ENCODE data around the gene SCAMP4.
A peak's percentile ranks its signal among the peaks of the same experiment; 100 is the strongest.
"Not testable (repeated sequence)": the region's sequence is repeated elsewhere in the genome, so short reads cannot be mapped to it uniquely, and the experiment has no call there.

SCAMP4 gene

DNA sequence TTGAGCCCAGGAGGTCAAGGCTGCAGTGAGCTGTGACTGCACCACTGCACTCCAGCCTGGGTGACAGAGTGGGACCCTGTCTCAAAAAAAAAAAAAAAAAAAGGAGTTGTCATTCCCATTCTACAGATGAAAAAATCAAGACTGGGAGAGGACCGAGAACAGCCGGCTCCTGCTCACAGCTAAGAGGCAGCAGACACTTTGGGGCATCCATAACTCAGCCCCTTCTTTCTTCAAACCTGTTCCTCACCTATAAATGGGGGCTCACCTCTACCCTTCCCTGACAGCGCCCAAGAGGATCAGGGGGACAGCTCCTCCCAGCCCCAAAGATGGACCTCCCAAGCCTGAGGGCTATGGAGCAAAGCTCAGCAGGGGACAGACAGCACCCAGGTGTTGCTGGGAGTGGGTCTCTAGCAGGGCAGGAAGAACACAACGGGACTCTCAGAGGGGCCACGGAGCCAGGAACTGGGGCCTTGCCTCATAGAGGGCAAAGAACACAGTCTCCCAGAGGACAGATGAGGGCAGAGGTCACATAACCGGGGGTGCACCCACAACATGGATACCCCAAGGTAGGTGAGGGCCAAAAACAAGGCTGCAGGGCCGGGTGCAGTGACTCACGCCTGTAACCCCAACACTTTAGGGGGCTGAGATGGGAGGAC lies 38.4 kb upstream of the SCAMP4 start:
- no peak for DNase-seq

DNA sequence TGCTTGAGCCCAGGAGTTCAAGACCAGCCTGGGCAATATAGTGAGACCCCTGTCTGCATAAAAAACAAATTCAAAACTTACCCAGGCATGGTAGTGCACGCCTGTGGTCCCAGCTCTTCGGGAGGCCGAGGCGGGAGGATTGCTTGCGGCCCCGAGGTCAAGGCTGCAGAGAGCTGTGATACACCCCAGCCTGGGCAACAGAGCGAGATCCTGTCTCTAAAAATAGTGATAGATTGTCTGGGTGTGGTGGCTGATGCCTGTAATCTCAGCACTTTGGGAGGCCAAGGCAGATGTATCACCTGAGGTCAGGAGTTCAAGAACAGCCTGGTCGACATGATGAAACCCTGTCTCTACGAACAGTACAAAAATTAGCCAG lies 37.9 kb upstream of the SCAMP4 start:
- DNase-seq = no peak

DNA sequence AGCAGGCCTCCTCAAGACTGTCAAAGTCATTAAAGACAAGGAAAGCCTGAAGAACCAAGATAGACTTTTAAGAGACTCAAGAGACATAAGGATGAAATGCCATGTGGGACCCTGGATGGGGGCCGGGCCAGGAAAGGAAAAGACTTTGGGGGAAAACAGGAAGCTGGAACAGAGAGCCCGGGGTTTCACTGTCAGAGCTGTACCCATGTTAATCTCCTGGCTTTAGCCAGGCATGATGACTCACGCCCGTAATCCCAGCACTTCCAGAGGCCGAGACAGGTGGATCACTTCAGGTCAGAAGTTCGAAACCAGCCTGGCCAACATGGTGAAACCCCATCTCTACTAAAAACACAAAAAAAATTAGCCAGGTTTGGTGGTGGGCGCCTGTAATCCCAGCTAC lies 36.2 kb upstream of the SCAMP4 start:
- no peak for DNase-seq

DNA sequence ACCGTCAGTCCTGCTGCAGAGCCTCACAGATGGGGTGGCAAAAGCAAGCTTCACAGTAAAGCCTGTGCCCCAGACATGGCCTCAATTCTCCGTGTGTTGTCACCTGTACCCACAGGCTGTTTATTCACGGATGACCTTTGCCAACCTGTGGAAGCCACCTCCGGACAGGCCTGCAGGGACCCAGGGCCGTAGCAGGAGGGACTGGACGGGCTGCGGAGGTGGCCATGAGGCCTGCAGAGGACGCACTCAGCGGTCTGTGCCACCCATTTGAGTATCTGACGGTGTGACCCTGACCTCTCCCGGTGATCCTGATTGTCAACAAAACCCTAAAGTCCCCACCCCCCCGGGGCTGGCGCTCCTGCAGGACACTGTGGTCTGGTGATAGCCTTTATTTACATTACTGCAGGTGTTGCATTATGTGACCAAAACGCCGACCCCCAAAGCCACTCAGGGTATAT lies 34.0 kb upstream of the SCAMP4 start:
- DNase-seq = no peak

DNA sequence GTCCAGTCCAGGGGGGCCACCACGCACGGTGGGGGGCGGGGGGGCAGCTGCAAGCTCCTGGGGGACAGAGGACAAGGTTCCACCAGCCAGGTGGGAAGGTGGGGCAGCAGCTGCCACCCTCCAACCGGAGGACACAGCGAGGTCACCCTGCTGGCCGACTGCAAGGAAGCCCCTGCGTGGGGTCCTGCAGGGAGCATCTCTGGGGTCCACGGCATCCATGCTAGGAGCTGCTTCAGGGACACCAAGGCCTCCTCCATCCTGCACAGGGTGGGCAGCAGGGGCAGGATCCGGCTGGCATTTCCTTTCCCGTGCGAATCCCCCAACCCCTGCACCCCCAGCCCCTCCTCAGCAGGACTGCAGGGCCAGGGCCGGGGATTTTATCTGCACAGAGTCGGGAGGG lies 33.6 kb upstream of the SCAMP4 start:
- no peak for DNase-seq

DNA sequence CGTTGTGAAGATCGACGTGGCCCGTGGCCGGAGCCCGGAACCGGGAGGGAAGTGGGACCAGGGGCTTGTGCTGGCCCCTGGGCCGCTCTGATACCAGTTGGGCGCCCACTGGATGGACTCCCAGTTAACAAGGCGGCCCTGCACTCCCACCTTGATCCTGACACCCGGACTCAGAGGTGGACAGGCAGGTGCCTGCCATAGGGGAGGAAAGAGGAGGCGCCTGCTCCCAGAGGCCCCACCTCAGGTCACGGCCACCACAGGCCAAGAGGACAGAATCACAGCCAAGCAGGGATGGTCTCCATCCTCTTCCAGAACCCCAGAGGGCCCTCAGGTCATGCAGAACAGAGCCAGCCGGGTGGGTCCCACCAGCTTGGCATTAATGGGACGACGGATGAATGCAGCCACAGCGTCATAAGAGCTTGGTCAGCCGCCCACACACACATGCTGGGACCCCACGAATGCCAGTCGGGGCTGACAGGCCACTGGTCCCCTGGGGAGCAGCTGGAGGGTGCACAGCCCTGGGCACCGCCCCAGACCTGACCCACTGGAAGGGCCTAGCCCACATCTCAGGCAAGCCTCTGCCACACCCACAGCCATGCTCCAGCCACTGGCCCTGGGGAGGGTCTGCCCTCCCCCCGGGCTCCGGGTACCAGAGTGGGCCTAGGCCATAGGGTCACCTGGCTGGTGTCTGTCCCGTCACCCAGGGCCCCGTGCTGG lies 32.2 kb upstream of the SCAMP4 start:
- no peak for DNase-seq

DNA sequence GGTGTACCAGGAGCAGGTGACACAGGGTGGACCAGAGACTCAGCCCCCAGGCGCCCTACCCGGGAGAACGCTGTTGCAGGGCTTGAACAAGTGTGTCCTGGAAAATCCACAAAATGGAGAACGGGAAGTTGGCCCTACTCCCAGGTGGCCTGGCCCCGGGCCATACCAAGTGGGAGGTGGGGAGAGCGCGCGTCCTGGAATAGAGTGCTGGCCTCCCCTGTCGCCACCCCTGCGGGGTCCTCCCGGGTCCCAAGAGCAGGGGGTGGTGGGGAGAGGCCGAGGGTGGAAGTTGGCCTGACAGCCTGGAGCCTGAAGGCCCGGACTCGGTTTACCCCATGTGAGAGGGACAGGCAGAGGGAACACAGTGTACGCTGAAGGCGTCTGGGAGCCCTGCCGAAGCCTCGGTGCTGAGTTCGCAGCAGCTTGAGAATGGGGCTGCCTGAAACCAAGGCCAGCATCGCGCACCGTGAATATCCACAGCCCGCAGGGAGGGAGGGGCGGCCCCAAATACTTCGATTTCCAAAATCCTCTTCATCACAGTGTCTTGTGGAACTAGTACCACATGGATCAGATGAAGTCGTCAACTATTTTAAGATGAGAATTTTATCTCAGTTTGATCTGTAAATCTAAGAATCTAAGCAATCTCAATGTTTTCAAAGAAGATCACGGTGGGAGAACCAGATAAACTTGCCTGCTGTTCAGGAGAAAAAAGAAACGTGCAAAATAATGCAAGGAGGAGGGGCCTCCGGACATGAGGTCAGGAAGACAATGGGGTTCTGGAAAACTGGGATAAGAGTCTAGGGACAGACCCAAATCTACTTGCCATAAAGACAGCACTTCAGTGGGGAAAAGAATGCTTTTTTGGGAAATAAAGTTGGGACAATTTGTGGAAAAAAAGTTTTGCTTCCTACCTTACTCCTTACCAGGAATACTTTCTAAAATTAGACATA lies 31.4 kb upstream of the SCAMP4 start:
- DNase-seq = no peak

DNA sequence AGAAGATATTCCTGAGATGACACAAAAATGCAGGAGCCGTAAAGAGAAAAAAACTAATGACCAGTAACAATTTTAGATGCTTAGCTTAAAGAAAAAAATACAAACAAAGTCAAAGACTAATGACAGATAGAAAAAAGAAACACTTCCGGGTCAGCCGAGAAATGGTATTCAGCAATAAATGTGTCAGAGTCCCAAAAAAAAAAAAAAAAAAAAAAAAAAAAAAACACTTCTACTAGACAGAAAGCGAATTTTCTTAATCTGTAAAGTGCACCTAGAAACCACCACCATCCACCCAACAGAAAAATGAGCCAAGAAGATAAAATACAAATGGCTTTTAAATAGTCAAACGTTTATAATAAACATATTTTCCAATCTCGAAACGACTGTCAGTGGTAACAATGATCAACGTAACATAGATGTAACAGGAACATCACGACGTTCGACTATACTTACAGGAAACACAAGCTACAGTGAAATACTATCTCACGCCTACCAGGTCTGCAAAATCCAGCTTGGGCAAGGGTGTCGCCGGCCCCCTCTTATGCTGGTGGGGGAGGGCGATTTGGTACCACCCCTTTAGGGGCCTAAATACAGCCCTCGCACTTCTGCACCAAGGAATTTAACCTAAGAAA lies 30.5 kb upstream of the SCAMP4 start:
- peak; percentile 43 for DNase-seq

DNA sequence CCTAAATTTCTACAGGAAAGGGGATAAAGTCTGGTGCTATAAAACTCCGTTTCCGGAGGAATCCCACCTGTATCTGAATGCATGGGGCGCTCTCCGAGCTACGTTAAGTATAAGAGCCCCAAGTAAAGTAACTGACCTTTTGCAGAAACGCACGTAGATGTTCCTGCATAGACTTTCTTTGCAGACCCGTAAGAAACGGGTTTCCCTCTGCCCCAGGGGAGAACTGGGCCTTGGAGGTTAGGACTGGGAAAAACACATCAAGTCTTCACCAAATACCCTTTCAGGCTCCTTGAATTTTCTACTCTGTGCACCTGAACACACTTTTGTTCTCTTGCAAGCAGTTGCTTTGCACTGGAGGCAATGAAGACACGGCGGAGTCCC lies 29.9 kb upstream of the SCAMP4 start:
- not testable (repeated sequence) for DNase-seq

DNA sequence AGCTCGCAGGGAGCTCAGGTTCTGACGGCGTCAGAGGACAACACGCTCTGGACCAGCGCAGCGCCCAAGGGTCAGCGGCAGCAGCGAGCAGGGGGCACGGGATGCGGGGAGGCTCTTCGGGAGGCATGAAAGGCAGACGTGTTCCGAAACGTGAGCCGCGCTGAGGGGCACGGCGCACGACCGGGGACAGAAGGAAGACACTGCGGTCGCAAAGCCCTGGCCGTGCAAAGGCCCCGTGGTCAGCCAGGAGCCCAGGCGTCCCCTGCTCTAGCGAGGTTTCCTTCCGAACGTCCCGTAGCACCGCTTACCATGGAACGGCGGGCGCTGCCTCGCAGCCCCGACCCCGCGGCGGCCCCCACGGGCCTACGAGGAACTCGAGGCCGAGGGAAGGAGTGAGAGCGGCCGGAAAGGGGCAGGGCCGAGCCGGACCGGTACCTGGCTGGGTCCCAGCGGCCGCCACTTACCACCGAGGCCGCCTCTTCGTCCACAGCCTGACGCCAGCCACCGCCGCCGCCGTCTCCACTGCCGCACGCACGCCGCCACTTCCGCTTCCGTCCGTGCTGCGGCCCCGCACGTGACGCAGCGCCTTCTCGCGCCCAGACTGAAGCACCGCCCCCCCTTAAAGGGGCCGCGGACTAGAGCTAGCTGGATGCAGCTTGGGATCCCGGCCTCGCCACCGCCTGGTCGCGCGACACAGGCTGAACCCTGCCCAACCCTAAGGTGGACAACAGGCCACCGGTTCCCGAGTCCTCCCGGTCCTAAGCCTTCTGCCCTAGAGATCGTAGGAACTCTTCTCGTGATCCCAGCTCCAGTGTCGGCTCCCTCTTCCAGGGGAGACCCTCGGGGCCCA lies 29.3 kb upstream of the SCAMP4 start:
- peak; percentile 96 for DNase-seq

DNA sequence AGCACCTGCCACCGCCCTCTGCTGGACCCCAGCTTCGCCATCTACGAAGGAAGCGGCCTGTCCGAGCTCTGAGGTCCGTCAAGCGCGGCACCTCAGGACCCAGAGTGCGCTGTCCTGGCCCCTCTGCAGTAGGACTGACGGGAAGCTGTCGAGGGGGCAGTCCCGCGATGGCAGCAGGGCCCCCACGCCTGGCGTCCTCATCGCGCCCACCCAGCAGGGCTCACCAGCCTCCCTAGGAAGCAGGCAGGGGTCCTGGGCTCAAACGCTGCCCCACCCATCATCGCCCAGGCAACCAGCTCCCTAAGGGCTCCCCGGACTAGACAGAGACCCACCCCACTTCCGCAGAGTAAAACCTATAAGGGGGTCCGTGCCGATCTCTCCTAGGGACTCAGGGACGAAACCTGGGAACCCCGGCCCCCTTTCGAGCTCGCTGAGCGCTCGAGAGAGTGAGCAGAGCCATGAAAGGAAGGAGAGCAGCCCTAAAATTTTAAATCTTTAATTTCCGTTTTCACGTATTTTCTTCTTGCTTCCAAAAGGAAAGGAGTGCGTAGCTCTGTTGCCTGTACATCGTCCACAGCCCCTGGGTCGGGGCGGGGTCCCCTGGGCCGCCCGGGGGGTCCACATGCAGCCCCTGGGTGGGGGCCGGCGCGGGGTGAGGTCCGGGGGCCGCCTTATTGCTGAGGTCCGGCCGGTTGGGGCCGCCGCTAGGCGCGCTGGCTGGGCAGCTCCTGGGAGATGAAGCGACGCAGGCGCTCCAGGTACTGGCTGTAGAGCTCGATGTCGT lies 28.5 kb upstream of the SCAMP4 start:
- not testable (repeated sequence) for DNase-seq

DNA sequence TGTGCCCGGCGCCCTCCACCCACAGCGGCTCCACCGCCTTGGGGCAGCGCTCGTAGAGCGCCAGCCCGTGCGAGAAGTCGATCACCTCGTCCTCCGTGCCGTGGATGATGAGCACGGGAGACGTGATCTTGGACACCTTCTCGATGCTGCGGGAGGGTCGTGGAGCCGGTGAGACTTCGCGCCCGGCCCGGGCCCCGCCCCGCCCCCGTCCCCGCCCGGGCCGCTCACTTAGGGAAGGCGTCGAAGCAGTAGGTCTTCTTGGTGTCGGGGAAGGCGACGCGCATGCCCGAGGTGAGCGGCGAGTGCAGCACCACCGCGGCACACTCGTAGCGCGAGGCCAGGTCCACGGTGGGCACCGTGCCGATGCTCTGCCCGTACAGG lies 27.9 kb upstream of the SCAMP4 start:
- not testable (repeated sequence) for DNase-seq

DNA sequence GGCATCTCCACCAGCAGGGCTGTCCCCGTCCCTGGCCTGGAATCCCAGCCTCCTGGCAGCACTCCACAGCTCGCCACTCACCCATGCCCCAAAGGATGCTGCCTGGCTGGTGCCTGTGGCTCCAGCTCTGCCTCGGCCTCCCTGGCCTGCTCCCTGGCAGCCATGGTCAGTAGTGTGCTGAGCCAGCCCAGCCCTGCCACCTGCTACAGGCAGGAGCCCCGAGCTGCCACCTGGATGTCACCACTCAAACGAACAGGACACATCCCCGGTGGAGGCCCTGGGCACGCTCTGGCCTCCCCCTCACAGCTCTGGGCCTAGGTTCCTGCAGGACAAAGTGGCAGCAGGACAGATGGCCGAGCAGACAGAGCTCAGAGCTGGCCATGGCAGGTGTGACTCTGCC lies 26.6 kb upstream of the SCAMP4 start:
- DNase-seq = not testable (repeated sequence)

DNA sequence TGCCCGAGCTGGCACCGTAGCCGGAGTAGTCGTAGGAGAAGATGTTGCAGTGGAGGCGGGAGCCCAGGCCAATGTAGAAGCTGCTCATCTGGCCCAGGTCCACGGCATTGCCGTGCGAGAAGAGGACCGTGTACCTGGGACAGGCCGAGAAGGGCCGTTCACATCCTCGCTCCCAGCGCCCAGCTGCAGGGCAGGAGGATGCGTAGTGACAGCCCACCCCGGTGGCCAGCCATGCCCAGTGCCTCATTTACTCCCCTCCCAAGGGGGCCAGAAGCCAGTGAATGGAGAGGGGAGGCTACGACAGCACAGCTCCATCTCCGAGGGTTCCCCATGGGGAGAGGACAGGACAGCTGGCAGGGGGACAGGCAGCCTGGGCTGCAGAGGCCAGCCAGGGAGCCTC lies 25.2 kb upstream of the SCAMP4 start:
- not testable (repeated sequence) for DNase-seq

DNA sequence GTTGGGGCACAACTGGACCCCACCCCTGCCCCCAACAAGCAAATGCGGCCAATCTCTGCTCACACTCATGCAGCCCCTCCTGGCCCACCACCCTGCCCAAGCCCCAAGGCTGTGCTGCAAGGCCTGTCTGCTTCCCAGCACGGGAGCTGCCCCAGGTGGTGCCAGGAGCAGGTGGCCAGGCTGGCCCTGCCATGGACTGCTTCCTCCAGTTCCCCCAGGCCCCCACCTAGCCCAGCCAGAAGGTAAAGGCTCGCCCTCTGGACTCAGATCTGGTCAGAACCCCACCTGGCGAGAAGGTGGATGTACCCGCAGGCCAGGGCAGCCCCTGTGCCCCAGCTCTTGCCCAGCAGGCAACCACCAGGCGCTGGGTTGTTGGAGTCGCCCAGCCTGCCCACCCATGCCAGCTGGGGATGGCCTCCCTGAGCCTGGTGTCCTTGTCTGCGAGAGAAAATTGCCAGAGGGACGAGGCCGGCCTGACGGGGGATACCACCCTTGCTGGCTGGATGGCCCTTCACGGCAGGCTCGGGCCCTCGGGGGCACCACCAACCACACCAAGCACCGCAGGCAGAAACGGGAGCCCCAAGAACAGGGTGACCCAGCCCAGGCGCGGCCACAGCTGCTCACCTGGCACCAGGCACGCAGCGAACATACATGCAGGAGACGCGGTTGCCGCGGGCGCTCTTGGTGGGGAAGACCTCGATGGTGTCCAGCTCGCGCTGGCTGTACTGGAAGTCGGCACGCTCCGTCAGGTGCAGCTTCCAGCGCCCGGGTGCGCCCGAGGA lies 24.4 kb upstream of the SCAMP4 start:
- DNase-seq = no peak

DNA sequence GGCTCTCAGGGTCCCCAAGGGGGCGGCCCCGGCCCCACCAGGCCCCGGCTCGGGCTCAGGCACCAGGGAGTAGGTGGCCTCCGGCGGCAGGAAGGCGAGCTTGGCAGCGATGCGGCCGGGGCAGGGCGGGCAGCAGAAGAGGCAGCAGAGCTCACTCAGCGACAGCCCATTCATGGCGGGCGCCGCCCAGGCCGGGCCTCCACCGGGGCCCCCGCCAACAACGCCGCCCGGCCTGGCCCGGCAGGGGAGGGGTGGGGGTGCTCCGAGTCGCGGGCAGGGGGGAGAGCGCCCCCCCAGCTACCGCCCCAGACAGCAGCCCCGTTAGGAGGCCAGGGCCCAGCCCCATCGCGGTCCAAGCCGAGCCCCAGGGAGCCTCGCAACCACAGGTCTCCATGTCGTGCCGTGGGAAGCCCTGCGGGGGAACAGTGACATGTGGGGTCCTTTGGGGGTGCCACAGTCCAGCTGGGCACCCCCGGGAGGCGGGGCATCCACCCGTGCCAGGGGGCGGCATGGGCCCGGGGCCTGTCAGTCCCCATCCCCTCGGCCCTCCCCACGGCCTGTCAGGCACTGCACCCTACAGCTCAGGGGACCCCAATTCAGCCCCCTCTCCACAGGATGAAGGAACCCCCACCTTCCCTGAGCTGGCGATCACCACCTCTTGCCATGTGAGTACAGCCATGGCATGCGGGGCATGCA lies 23.7 kb upstream of the SCAMP4 start:
- not testable (repeated sequence) for DNase-seq

DNA sequence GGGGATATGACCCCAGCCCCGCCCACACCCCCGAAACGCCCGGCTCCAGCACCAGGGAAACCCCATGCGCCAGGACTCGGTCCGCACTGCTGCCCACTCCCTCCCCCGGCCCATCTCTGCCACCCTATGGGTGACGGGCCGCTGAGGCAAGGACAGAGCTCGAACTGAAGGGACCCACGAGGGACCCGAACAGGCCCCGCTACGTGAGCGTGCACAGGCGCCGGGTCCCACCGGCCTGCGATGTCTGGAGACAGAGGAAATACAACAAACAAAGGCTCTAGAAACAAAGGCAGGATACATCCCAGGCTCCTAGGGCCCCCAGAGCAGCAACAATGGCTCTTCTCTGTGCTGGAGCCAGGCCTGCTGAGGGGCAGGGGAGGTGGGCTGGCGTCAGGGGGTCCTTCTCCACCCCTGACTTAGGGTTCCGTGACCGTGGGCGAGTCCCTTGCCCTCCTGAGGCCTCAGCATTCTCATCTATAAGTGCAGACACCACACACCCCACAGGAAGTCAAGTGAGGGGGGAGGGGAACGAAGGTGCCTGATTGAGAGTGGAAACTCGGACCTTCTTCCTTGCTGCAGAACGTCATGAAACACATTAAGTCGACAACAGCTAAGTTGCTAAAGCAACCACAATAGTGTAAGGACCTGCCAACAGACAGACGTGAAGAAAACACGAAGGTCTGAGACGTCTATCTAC lies 23.0 kb upstream of the SCAMP4 start:
- DNase-seq = no peak

DNA sequence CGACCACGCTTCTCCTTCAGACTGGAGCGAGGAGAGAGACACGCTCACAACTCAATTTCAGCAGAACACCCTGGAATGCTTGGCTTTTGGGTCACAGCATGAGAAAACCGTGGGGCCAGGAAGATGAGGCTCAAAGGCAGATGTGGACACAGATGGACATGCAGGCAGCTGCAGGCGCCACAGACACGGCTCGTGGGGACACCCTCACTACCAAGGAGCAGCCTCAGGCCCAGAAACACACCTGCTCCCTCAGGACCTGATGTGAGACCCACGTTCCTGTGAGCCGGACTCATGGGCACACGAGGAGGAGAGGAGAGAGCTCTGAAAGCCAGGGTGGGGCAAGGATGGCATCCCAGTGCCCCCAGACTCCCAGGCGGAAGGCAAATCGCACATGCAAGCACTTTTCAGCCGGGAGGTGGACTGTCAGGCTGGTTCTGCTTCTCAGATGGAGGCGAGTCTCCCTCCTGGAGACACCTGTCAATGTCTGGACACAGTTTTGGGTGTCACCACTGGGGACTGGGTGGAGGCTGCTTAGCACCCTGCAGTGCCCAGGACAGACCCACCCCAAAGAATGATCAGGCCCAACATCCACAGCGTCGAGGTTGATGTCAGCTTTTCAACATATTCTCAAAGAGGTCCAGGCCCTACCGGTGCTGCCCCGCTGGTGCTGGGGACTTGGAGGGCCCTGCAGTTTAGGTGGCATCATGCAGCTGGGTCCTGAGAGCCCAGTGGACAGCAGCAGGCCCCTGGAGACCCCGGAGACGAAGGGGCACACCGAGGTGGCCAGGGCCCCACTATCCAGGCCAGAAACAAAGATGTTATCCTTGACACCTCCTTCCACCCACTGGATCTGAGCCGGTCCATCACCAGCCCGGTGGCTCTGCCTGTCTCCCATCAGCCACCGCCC lies 22.2 kb upstream of the SCAMP4 start:
- no peak for DNase-seq

All from RPMI8226 (cell line).